ENCODE measurements around the gene PARP1.

- no peak for TF ChIP-seq CTCF (IDR thresholded peaks at IDR 0.05)
- no peak for TF ChIP-seq POLR2A (IDR thresholded peaks at IDR 0.05)
Observed at GRCh38 chr1:226351709-226352108, 56.2 kb downstream of the PARP1 start.

Data from lower leg skin (tissue), 3 donors.